Tibial nerve (tissue), 3 donors: Measurements from ENCODE around the gene KLLN.

Experiments
- POLR2A ChIP-seq, 2 donors: fragments of 450-650 bp; IDR thresholded peaks; one replicate each; pipeline ENCODE4 v1.6.1; 2017; ENCODE audit warnings: antibody characterized with exemption in 2 of 2, mild to moderate bottlenecking in 2 of 2, moderate library complexity in 2 of 2
- TF ChIP-seq, protein P1 (sequence below), 5 experiments: fragments of 200-600 bp in 3 of 5; fragments of 450-650 bp in 2 of 5; sonication (generic) in 3 of 5; IDR thresholded peaks; one replicate each; pipeline ENCODE4 v1.5.1; 2016 to 2019; ENCODE audit warnings: antibody characterized with exemption in 5 of 5, mild to moderate bottlenecking in 3 of 5, moderate library complexity in 2 of 5

DNA sequence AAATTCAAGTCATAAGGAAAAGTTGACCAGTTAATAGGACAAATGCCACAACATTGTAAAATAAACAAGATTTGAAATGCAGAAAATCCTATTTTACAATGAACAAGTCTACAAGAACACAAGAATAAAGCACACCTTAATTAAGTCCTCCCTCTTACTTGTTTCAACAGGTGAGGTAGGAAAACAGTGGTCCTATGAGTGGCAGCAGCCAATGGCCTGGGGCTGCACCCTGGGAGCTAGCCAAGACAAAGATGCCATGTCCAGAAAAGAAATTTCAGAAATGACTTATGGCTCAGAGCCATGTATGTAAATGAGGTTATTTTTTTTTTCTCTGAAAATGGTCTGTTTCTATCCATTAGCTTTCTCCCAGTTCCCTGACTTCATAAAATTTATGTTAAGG is 14.3 kb downstream of the KLLN start:
- TF ChIP-seq, protein P1, sequence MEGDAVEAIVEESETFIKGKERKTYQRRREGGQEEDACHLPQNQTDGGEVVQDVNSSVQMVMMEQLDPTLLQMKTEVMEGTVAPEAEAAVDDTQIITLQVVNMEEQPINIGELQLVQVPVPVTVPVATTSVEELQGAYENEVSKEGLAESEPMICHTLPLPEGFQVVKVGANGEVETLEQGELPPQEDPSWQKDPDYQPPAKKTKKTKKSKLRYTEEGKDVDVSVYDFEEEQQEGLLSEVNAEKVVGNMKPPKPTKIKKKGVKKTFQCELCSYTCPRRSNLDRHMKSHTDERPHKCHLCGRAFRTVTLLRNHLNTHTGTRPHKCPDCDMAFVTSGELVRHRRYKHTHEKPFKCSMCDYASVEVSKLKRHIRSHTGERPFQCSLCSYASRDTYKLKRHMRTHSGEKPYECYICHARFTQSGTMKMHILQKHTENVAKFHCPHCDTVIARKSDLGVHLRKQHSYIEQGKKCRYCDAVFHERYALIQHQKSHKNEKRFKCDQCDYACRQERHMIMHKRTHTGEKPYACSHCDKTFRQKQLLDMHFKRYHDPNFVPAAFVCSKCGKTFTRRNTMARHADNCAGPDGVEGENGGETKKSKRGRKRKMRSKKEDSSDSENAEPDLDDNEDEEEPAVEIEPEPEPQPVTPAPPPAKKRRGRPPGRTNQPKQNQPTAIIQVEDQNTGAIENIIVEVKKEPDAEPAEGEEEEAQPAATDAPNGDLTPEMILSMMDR (IDR thresholded peaks at IDR 0.05): no peak
- TF ChIP-seq POLR2A (IDR thresholded peaks at IDR 0.05): no peak
